HG02943 (cell line): ENCODE results near the gene DIP2C.
"Not testable (repeated sequence)": the region's sequence is repeated elsewhere in the genome, so short reads cannot be mapped to it uniquely, and the experiment has no call there.

Source experiments
- ATAC-seq: cut with Tn5 transposase; IDR thresholded peaks from one replicate; pipeline ENCODE4 v1.9.1; 2021; ENCODE audit warnings: mild to moderate bottlenecking, low read depth, moderate library complexity; ENCODE audit not compliant: unreplicated experiment

DIP2C gene

GRCh38 chr10:413662-414071 lies 275.8 kb downstream of the DIP2C start:
- no peak for ATAC-seq

DNA sequence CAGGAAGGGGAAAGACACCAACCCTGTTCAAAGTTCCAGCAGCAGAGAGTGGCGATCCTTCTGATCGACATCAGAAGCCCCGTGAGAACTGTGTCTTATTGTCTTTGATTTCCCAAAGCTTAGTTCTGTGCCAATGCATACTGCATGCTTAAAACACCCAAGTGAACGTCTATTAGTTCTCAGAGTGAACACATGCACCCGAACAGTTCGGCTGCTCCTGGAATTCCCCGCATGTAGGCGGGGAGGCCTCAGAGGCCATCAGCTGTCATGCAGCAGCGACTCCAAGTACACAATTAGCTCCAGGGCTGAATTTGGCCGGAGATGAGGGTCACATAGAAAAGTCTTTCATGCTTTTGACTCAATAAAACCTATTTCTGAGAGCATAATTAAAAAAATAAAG lies 277.4 kb downstream of the DIP2C start:
- ATAC-seq, result no peak

GRCh38 chr10:411603-412002 lies 277.9 kb downstream of the DIP2C start:
- no peak for ATAC-seq

DNA sequence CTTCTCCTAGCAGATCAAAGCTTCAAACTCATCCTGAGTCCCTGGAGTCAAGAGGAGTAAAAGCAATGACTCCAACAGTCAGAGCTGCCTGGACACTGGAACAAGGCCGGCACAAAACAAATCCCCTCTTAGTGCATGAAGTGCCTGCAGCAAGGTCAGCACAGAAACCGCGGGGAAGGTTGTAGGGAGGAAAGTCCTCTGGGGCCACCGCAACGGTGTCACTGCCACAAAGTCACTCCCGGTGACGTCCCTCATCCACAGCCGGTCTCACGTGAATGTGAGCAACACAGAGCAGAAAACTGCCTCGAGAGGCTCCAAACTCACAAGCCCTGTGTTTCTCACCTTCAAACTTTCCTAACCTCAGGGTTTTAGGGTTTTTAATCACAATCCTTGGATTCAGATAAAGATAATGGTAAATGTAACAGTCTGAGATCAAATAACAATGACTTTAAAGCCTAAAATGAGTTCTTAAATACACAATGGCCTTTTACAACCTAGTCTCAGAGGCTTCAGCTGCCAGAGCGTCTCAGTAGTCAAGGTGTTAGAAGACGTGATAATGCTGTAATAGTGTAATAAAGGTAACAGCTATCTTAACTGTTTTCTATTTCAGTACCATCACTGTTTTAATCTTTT lies 279.9 kb downstream of the DIP2C start:
- no peak for ATAC-seq

DNA sequence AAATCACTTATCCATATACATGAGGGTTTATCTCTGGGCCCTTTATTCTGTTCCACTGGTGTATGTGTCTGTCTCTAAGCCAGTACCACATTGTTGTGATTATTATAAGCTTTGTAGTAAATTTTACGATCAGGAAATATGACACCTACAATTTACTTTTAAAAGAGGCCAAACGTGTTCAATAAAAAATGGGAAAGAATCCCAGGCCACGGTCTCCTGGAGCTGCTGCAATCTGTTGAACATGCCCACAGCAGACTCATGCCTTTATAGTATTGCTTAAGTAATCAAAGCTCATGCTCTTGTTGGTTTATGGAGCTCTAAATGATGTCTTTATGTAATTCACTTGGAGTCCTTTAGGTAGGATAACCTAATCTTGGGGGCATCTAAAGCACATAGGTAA lies 281.2 kb downstream of the DIP2C start:
- no peak for ATAC-seq

DNA sequence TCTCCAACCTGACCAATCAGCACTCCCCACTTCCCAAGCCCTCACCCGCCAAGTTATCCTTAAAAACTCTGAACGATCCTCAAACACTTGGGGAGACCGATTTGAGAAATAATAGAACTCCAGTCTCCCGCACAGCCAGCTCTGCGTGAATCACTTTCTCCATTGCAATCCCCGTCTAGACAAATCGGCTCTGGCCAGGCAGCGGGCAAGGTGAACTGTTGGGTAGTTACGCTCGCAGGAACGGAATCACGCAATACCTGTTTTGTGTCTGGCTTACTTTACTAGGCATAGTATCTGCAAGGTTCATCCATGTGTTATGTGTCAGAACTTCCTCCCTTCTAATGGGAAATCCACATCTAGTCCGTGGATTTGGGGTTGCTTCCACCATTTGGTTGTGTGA lies 282.5 kb downstream of the DIP2C start:
- no peak for ATAC-seq

DNA sequence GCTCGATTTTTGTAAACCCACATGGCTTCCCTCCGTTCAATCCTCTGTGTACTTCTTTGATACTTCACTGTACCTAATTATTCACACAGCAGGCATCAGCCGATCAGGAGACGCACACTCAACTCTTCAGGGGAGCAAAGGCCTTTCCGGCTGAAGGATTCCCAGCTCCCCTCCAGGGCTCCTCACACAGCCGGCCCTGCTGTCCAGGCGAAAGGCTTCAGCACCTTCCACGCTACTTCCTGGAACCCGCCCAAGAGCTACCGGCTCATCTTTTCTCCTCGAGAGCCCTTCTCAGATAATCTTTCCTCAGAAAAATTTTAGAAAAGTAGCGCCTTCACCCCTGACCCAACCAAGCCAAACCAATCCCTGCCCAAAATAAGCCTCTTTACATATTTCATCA lies 283.8 kb downstream of the DIP2C start:
- ATAC-seq, result no peak

DNA sequence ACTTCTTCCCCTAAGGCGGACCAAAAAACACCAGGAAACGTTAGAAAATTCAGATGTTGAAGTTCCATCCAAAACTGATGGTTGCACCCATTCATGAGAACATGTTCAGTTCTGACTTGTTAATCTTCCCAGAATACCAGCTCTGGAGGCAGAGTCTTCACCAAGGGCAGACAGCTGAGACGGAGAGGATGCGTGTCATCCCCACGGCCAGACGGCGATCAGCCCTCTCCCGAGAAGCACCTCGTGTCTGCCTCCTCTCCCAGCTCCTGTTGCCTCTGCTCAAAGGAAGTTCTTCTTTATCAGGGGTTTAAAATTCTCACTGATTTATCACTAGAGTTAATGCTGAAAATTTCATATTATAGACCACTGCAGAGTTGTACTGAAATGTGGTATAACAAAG lies 284.5 kb downstream of the DIP2C start:
- no peak for ATAC-seq

GRCh38 chr10:404346-404745 lies 285.1 kb downstream of the DIP2C start:
- ATAC-seq, result no peak

GRCh38 chr10:398954-399353 lies 290.5 kb downstream of the DIP2C start:
- ATAC-seq, result no peak

- ATAC-seq, result no peak
Observed at GRCh38 chr10:397321-398068, 292.0 kb downstream of the DIP2C start.

GRCh38 chr10:396535-397220 lies 292.8 kb downstream of the DIP2C start:
- ATAC-seq, result no peak

DNA sequence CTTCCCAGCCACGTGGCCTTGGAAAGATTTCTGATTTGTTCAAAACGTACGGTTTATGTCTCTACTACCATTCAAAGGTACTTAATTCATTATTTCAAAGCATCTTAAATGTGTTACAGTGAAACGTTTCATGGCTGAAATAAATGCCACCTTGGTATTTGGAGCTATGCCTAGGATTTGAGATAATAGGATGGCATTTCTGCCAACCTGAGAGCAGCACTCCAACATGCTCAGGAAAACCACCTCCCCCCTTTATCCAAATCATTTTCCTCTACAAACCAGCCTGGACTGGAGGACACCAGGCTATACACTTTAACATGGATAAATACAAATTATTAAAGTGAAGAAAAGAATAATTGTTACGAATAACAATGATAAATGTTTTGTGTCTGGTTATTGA lies 293.4 kb downstream of the DIP2C start:
- no peak for ATAC-seq

- no peak for ATAC-seq
Observed at GRCh38 chr10:395665-396064, 293.8 kb downstream of the DIP2C start.

GRCh38 chr10:394439-395101 lies 294.9 kb downstream of the DIP2C start:
- ATAC-seq, result not testable (repeated sequence)

DNA sequence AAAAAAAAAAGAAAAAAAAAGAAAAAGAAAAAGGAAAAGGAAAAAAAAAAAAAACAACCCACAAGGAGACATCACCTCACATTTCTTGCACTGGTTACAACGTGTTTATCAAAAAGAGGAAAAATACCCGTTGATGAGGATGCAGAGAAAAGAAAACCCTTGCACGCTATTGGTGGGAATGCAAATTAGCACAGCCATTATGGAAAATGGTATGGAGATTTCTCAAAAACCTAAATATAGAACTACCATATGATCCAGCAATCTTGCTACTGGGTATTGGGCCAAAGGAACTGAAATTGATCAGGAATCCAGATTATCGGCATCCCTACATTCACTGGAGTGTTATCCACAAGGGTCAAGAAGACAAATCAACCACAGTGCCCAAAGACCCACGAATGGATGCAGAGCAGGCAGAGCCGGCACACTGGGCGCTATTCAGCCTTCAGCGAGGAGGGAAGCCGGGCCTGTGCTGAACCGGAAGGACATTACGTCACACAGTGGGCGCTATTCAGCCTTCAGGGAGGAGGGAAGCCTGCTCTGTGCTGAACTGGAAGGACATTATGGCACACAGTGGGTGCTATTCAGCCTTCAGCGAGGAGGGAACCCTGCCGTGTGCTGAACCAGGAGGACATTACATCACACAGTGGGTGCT lies 295.6 kb downstream of the DIP2C start:
- ATAC-seq, result no peak

- no peak for ATAC-seq
Observed at GRCh38 chr10:393106-393745, 296.2 kb downstream of the DIP2C start.

GRCh38 chr10:392705-393037 lies 296.8 kb downstream of the DIP2C start:
- ATAC-seq, result no peak

- no peak for ATAC-seq
Observed at GRCh38 chr10:391847-392704, 297.4 kb downstream of the DIP2C start.
